H1 (cell line): Measurements from ENCODE around the gene FKBP10. TPM values are rescaled to one million over a fixed set of nuclear protein-coding genes. Genes with fewer than 3 reads are reported as not detected.

Experiments used
- CTCF ChIA-PET: fragments of 300-600 bp; sonication (Branson Sonifier 250); formaldehyde crosslinking; loops from one replicate; lab custom pipeline; 2021; ENCODE audit not compliant: partially characterized antibody; lab: Charles Lee
- POLR2A ChIA-PET: fragments of 300-600 bp; sonication (Branson Sonifier 250); formaldehyde crosslinking; loops from one replicate; lab custom pipeline; 2021; ENCODE audit warnings: inconsistent platforms; ENCODE audit not compliant: partially characterized antibody; lab: Charles Lee
- DNase-seq, 2 experiments: peaks; one replicate each; pipeline versions ENCODE4 v3.0.0 to v3.0.0-alpha.2; 2010 to 2022; ENCODE audit warnings: low spot score in 2 of 2, low read depth in 1 of 2, mixed read lengths in 1 of 2
- FAIRE-seq: peaks from 2 replicates; lab custom pipeline; 2011; peaks lifted over from hg19 to GRCh38; lab: Jason Lieb, UNC
- H2AFZ ChIP-seq: 2 replicates; pipeline ENCODE4 v1.8.1; 2012; ENCODE audit warnings: low read length, inconsistent platforms
- H2AK5ac ChIP-seq: 2 replicates; pipeline ENCODE4 v1.6.1; 2013; ENCODE audit warnings: low read depth, low read length
- H2BK120ac ChIP-seq: replicated peaks from 2 replicates; pipeline ENCODE3; 2013; ENCODE audit warnings: low read depth, low read length, inconsistent platforms
- H2BK12ac ChIP-seq: 2 replicates; pipeline ENCODE4 v1.6.1; 2013; ENCODE audit warnings: low read depth, low read length
- H2BK15ac ChIP-seq: 2 replicates; pipeline ENCODE4 v1.6.1; 2013; ENCODE audit warnings: low read length
- H2BK20ac ChIP-seq: 2 replicates; pipeline ENCODE4 v1.6.1; 2013; ENCODE audit warnings: low read length
- H2BK5ac ChIP-seq: 2 replicates; pipeline ENCODE4 v1.6.1; 2013; ENCODE audit warnings: low read depth, low read length
- H3K14ac ChIP-seq: 2 replicates; pipeline ENCODE4 v1.6.1; 2013; ENCODE audit warnings: inconsistent platforms; ENCODE audit not compliant: insufficient read length
- H3K18ac ChIP-seq: 2 replicates; pipeline ENCODE4 v1.6.1; 2013; ENCODE audit warnings: low read length; ENCODE audit errors: extremely low read depth
- H3K23ac ChIP-seq: 2 replicates; pipeline ENCODE4 v1.6.1; 2013; ENCODE audit warnings: inconsistent platforms; ENCODE audit not compliant: insufficient read length
- H3K23me2 ChIP-seq: 2 replicates; pipeline ENCODE4 v1.6.1; 2013; ENCODE audit warnings: low read depth, low read length
- H3K27ac ChIP-seq: 2 replicates; pipeline ENCODE4 v1.6.1; 2011; ENCODE audit warnings: low read depth, low read length, inconsistent platforms
- H3K27me3 ChIP-seq, 4 experiments: replicated peaks in 1 of 4; 1 replicate in 1 of 4; 2 replicates in 3 of 4; pipeline versions ENCODE4 v1.6.1 to v1.8.1; 2011 to 2013; ENCODE audit warnings: low read length in 3 of 4, mild to moderate bottlenecking in 3 of 4, inconsistent platforms in 2 of 4, mixed read lengths in 2 of 4, moderate library complexity in 1 of 4; ENCODE audit not compliant: control insufficient read depth in 3 of 4, insufficient read depth in 3 of 4; ENCODE audit errors: extremely low read depth in 1 of 4
- H3K36me3 ChIP-seq, 4 experiments: 2 replicates each; pipeline versions ENCODE4 v1.6.1 to v1.8.1; 2011 to 2013; ENCODE audit warnings: mild to moderate bottlenecking in 4 of 4, low read length in 3 of 4, moderate library complexity in 2 of 4, control low read depth in 1 of 4, inconsistent platforms in 1 of 4; ENCODE audit not compliant: insufficient read depth in 4 of 4, control insufficient read depth in 2 of 4
- H3K4ac ChIP-seq: replicated peaks from 2 replicates; pipeline ENCODE3; 2013; ENCODE audit warnings: low read length, low read depth, mixed read lengths, inconsistent platforms; ENCODE audit not compliant: insufficient read length
- H3K4me1 ChIP-seq, 4 experiments: replicated peaks in 1 of 4; 1 replicate in 1 of 4; 2 replicates in 3 of 4; pipeline versions ENCODE4 v1.6.1 to v1.8.1; 2011 to 2013; ENCODE audit warnings: low read length in 3 of 4, inconsistent platforms in 2 of 4, mixed read lengths in 1 of 4; ENCODE audit not compliant: insufficient read depth in 4 of 4, control insufficient read depth in 3 of 4
- H3K4me2 ChIP-seq, 2 experiments: 2 replicates each; pipeline versions ENCODE4 v1.6.1 to v1.8.1; 2011 to 2013; ENCODE audit warnings: low read depth in 2 of 2, low read length in 2 of 2, control low read depth in 1 of 2, inconsistent platforms in 1 of 2, mild to moderate bottlenecking in 1 of 2; ENCODE audit not compliant: insufficient read depth in 1 of 2
- H3K4me3 ChIP-seq, 4 experiments: fragments of 200-600, 300-600 bp in 1 of 4; sonication (generic), shearing (Covaris generic), sonication (Bioruptor Twin) in 1 of 4; 2 replicates each; pipeline versions ENCODE4 v1.5.1 to v1.8.1; 2011 to 2016; ENCODE audit warnings: low read length in 4 of 4, low read depth in 3 of 4, control low read depth in 2 of 4, inconsistent platforms in 2 of 4, mild to moderate bottlenecking in 2 of 4, mixed read lengths in 1 of 4, moderate library complexity in 1 of 4; ENCODE audit not compliant: insufficient read depth in 2 of 4; ENCODE audit errors: extremely low read depth in 1 of 4
- H3K56ac ChIP-seq: replicated peaks from 2 replicates; pipeline ENCODE3; 2013; ENCODE audit warnings: low read depth, mild to moderate bottlenecking, mixed read lengths, low read length, inconsistent platforms; ENCODE audit not compliant: insufficient read length
- H3K79me1 ChIP-seq: 2 replicates; pipeline ENCODE4 v1.6.1; 2013; ENCODE audit warnings: low read depth, low read length, control low read depth
- H3K79me2 ChIP-seq, 2 experiments: 2 replicates each; pipeline versions ENCODE4 v1.6.1 to v1.8.1; 2012 to 2013; ENCODE audit warnings: low read length in 2 of 2, mild to moderate bottlenecking in 2 of 2, inconsistent platforms in 1 of 2; ENCODE audit not compliant: insufficient read depth in 2 of 2, control insufficient read depth in 1 of 2
- H3K9ac ChIP-seq, 4 experiments: replicated peaks in 1 of 4; 1 replicate in 1 of 4; 2 replicates in 3 of 4; pipeline versions ENCODE4 v1.6.1 to v1.8.1; 2011 to 2013; ENCODE audit warnings: low read depth in 3 of 4, low read length in 3 of 4, control low read depth in 2 of 4, mild to moderate bottlenecking in 2 of 4, moderate library complexity in 2 of 4, inconsistent platforms in 1 of 4; ENCODE audit errors: extremely low read depth in 1 of 4
- H3K9me3 ChIP-seq, 2 experiments: 2 replicates each; pipeline versions ENCODE4 v1.6.1 to v1.8.1; 2012 to 2013; ENCODE audit warnings: mild to moderate bottlenecking in 2 of 2, moderate library complexity in 2 of 2, control low read depth in 1 of 2, inconsistent platforms in 1 of 2, low read depth in 1 of 2, low read length in 1 of 2, mixed read lengths in 1 of 2; ENCODE audit not compliant: insufficient read depth in 2 of 2
- H4K20me1 ChIP-seq, 2 experiments: replicated peaks in 1 of 2; 2 replicates each; pipeline versions ENCODE3 to v1.8.1; 2011 to 2013; ENCODE audit warnings: inconsistent platforms in 2 of 2, low read length in 2 of 2, mild to moderate bottlenecking in 1 of 2; ENCODE audit not compliant: insufficient read depth in 2 of 2, control insufficient read depth in 1 of 2
- H4K5ac ChIP-seq: 2 replicates; pipeline ENCODE4 v1.6.1; 2013; ENCODE audit warnings: low read length, low read depth, mixed read lengths, inconsistent platforms; ENCODE audit not compliant: insufficient read length
- H4K8ac ChIP-seq: 2 replicates; pipeline ENCODE4 v1.8.0; 2013; ENCODE audit warnings: mild to moderate bottlenecking, moderate library complexity, low read length, inconsistent platforms; ENCODE audit not compliant: insufficient read depth; ENCODE audit errors: extremely low read depth
- H4K91ac ChIP-seq: replicated peaks from 2 replicates; pipeline ENCODE3; 2013; ENCODE audit warnings: low read length, mixed read lengths, inconsistent platforms; ENCODE audit not compliant: insufficient read length
- EGR1 ChIP-seq: IDR thresholded peaks from 2 replicates; pipeline ENCODE4 v1.6.1; 2011; ENCODE audit warnings: low read depth, low read length, borderline replicate concordance
- EZH2 ChIP-seq: fragments of 200-600 bp; sonication (generic); IDR thresholded peaks from 2 replicates; pipeline ENCODE4 v1.7.1; 2012; ENCODE audit warnings: low read depth, mild to moderate bottlenecking, moderate library complexity, low read length, inconsistent platforms; ENCODE audit not compliant: severe bottlenecking
- GABPA ChIP-seq: IDR thresholded peaks from 2 replicates; pipeline ENCODE4 v1.6.1; 2011; ENCODE audit warnings: mild to moderate bottlenecking, low read length, moderate library complexity, borderline replicate concordance; ENCODE audit not compliant: insufficient read depth
- GTF2F1 ChIP-seq: IDR thresholded peaks from 2 replicates; pipeline ENCODE4 v1.6.1; 2012; ENCODE audit warnings: low read depth, low read length, improper control_type of control experiment, borderline replicate concordance
- JUN ChIP-seq: IDR thresholded peaks from 2 replicates; pipeline ENCODE4 v1.6.1; 2011; ENCODE audit warnings: low read depth, mild to moderate bottlenecking, improper control_type of control experiment, low read length
- JUND ChIP-seq: IDR thresholded peaks from 2 replicates; pipeline ENCODE4 v1.6.1; 2011; ENCODE audit warnings: mild to moderate bottlenecking, improper control_type of control experiment, low read length
- KDM4A ChIP-seq: IDR thresholded peaks from one replicate; pipeline ENCODE4 v1.7.1; 2012; ENCODE audit warnings: low read depth, mild to moderate bottlenecking, moderate library complexity, low read length, inconsistent platforms; ENCODE audit not compliant: severe bottlenecking
- RNF2 ChIP-seq: fragments of 200-900, 300-1000 bp; sonication (generic); IDR thresholded peaks from 2 replicates; pipeline ENCODE4 v1.7.1; 2016; ENCODE audit warnings: borderline replicate concordance, low read depth, mild to moderate bottlenecking, antibody characterized with exemption, low read length; ENCODE audit not compliant: poor library complexity, severe bottlenecking; ENCODE audit errors: missing control alignments
- SAP30 ChIP-seq: fragments of 300-600 bp; sonication (generic); IDR thresholded peaks from 2 replicates; pipeline ENCODE4 v1.7.1; 2012; ENCODE audit warnings: low read length, moderate library complexity, mild to moderate bottlenecking, inconsistent platforms; ENCODE audit not compliant: insufficient read depth, insufficient replicate concordance
- SIX5 ChIP-seq: IDR thresholded peaks from 2 replicates; pipeline ENCODE4 v1.6.1; 2011; ENCODE audit warnings: mild to moderate bottlenecking, low read depth, low read length
- TEAD4 ChIP-seq: IDR thresholded peaks from 2 replicates; pipeline ENCODE4 v1.6.1; 2012; ENCODE audit warnings: low read depth, low read length, inconsistent platforms, mixed read lengths
- WGBS, 2 experiments: shearing (Covaris generic) in 1 of 2; methylation state at CpG; one replicate each; pipeline versions ENCODE4 v1.1.6 to v1.1.7; 2013 to 2015; ENCODE audit warnings: low lambda C conversion rate in 2 of 2, mixed read lengths in 2 of 2, inconsistent platforms in 1 of 2, low coverage in 1 of 2, missing lambda C conversion rate in 1 of 2; ENCODE audit not compliant: insufficient replicate concordance in 2 of 2, insufficient coverage in 1 of 2, insufficient read length in 1 of 2; ENCODE audit errors: extremely low coverage in 1 of 2, missing lambda C conversion rate in 1 of 2; 5-methylcytosine and 5-hydroxymethylcytosine counted together
- polyA plus RNA-seq, 7 experiments: library from polyadenylated mRNA; depleted of rRNA in 3 of 7; stranded (reverse) in 5 of 7; unstranded in 2 of 7; fragments of >200 nt in 5 of 7; fragments of 200-250 nt in 2 of 7; gene quantifications; 1 replicate in 5 of 7; 2 replicates in 1 of 7; 4 replicates in 1 of 7; pipeline versions ENCODE4 v1.2.1 to v1.2.3, GENCODE V29; 2011 to 2013; ENCODE audit warnings: missing spikeins in 2 of 7, mixed read lengths in 2 of 7
- total RNA-seq: library from RNA; stranded (reverse); fragmentation: NEBNext Ultra II Directional; extraction: Animal tissue kit (Norgen Biotek cat#: 25700); gene quantifications from 2 replicates; pipeline ENCODE4 v1.2.1, GENCODE V29; 2021

Gene FKBP10
- total and polyA plus RNA-seq, 2 of the 8 experiments (the other 6 are each of a cell fraction or from before 2014, with no cell fraction given), result 173 to 283 TPM

DNA sequence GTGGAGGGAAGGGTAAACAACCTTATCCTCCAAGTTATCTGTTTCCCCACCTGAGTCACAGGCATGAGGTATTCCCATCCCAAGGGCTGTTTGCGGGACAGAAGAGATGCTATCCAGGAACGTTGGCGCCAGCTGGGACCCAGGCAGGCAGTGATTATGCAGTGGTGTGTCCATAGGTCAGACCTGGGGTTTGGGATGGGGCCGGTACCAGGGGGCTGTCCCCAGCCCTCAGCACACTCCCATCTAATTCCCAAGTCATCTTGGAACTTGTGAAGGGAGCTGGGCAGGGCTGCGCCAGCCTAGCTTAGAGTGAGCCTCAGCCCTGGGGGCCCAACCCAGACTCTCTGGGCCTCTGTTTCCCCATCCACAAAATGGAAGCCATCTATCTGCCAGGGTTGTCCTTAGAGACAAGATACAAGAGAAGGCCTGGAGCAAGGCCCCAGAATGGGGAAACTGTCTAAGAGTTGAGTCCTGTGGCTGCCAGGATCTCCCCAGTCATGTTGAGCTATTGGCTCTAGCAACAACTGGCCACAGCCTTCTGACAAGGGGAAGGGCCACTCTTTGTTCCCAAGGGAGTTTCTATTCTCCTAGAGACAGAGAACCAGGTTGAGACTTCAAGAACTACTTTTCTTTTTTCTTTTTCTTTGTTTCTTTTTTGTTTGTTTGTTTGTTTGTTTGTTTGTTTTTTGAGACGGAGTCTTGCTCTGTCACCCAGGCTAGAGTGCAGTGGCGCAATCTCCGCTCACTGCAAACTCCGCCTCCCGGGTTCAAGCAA lies 16.5 kb upstream of the FKBP10 start:
- H3K4me3 ChIP-seq, result no peak overlapping the region
- H3K36me3 ChIP-seq, result no peaks in the 10 kb centered on the region
- no peaks in the 10 kb centered on the region for H3K79me2 ChIP-seq
- FAIRE-seq (no peak), DNase-seq (no peak)
- no peak overlapping the region for H2BK120ac ChIP-seq
- peaks cover 2% of the 10 kb centered on the region; the same call in 1 of the 2 replicates for H3K23me2 ChIP-seq
- CTCF ChIA-PET, result interaction anchor here (0.6 to 10.9 kb wide), 6 partner anchors 8 to 168 kb away, joined by 3 to 149 read pairs (median 3); partner anchors contain the start of gene JUP
- H2BK12ac ChIP-seq, result no peak overlapping the region
- H2BK5ac ChIP-seq, result no peak overlapping the region
- H4K5ac ChIP-seq, result no peak overlapping the region
- no peaks in the 10 kb centered on the region for H4K20me1 ChIP-seq
- H4K91ac ChIP-seq, result no peak overlapping the region
- H4K8ac ChIP-seq, result 0 out of 2 replicates have a peak overlapping the region, but pooled peaks have one; percentile 3
- no peak overlapping the region for H3K56ac ChIP-seq
- H3K14ac ChIP-seq, result no peak overlapping the region
- H3K9ac ChIP-seq, result no peak overlapping the region
- H3K4me2 ChIP-seq, result no peak overlapping the region
- H2AFZ ChIP-seq, result no peak overlapping the region
- peaks cover 0 to 4% (median 2%) of the 10 kb centered on the region in 4 experiments; a peak in 4 of 7 replicates for H3K27me3 ChIP-seq
- no peaks in the 10 kb centered on the region for H3K79me1 ChIP-seq
- no peak overlapping the region for H3K23ac ChIP-seq
- peaks cover 10 to 29% (median 23%) of the 10 kb centered on the region in 4 experiments for H3K4me1 ChIP-seq
- no peak overlapping the region for H3K18ac ChIP-seq
- H2BK20ac ChIP-seq, result no peak overlapping the region
- POLR2A ChIA-PET, result interaction anchor here (0.7 to 4.2 kb wide), 6 partner anchors 9 to 108 kb away, joined by 3 to 41 read pairs (median 3); partner anchors contain the start of gene JUP
- 91% methylated on average over 10 of the region's 10 CpGs; no CpG with 5 or more reads in 1 of the 2 experiments for WGBS, 2 experiments
- no peak overlapping the region for H3K27ac ChIP-seq
- no peak overlapping the region for H2AK5ac ChIP-seq
- no peak overlapping the region for H3K4ac ChIP-seq
- H2BK15ac ChIP-seq, result no peak overlapping the region
- H3K9me3 ChIP-seq, result no peaks in the 10 kb centered on the region
- no peak for TF ChIP-seq GABPA
- TF ChIP-seq EZH2, result no peak
- TF ChIP-seq RNF2, result no peak
- no peak for TF ChIP-seq TEAD4
- no peak for TF ChIP-seq KDM4A
- no peak for TF ChIP-seq GTF2F1
- TF ChIP-seq JUN, result no peak
- TF ChIP-seq JUND, result no peak
- no peak for TF ChIP-seq SAP30
- TF ChIP-seq SIX5, result no peak
- no peak for TF ChIP-seq EGR1
